Right lobe of liver (tissue), 4 donors: Measurements from ENCODE around the gene OLIG2.

ENCODE experiments used
- POLR2A ChIP-seq: fragments of 450-650 bp; IDR thresholded peaks from one replicate; pipeline ENCODE4 v1.6.1; 2017; ENCODE audit warnings: antibody characterized with exemption, mild to moderate bottlenecking
- TF ChIP-seq, protein P1 (sequence below), 4 donors: fragments of 200-600 bp in 3 of 4; fragments of 450-650 bp in 1 of 4; IDR thresholded peaks; one replicate each; pipeline versions ENCODE4 v1.5.1 to v1.8.0; 2016 to 2022; ENCODE audit warnings: antibody characterized with exemption in 4 of 4, mild to moderate bottlenecking in 2 of 4
- donor health status: DM: no; HTN: no; CAD: no.
- donor health status: DM: no; HTN: no; CAD: no.
- donor health status: DM: no; HTN: yes; CAD: no.

DNA sequence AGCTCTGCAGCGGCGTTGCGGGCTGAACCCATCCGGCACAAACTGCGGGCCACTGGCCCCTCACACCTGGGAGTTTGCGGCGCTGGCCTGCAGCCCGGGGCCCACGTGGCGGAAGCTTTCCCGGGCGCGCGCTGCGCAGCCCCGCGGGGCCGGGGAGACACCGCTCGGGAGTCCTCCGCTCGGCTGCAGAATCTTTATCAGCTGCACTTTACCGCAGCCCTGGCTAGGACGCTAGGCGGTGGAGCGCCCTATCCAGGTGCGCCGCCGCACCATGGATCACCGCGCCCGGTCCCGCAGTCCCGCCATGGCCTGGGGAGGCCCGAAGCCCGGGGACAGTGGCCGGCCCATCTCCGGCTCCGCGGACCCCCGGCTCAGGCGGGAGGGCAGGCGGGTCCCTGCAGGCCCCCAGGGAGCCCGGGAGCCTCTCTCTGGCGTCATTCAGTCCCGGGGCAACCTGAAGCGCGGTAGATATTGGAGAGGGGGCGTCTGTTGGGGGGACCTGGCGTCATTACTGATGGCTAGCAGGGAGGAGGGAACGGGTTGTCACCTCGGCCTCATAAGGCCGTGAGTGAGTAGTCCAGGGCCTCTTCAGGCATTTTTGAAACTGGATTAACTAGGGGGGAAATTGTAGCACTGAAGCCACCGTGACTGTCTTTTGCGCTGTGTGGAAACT, 5.7 kb upstream of the OLIG2 start:
- TF ChIP-seq, protein P1, sequence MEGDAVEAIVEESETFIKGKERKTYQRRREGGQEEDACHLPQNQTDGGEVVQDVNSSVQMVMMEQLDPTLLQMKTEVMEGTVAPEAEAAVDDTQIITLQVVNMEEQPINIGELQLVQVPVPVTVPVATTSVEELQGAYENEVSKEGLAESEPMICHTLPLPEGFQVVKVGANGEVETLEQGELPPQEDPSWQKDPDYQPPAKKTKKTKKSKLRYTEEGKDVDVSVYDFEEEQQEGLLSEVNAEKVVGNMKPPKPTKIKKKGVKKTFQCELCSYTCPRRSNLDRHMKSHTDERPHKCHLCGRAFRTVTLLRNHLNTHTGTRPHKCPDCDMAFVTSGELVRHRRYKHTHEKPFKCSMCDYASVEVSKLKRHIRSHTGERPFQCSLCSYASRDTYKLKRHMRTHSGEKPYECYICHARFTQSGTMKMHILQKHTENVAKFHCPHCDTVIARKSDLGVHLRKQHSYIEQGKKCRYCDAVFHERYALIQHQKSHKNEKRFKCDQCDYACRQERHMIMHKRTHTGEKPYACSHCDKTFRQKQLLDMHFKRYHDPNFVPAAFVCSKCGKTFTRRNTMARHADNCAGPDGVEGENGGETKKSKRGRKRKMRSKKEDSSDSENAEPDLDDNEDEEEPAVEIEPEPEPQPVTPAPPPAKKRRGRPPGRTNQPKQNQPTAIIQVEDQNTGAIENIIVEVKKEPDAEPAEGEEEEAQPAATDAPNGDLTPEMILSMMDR (IDR thresholded peaks at IDR 0.05) = no peak
- no peak for TF ChIP-seq POLR2A
